Lower lobe of right lung (tissue), 2 donors: ENCODE data around the gene SP3. TPM values are rescaled to one million over a fixed set of nuclear protein-coding genes. Genes with fewer than 3 reads are reported as not detected.

Experiments
- ATAC-seq, 2 donors: fragments of 200-7000 bp; cut with Tn5 transposase; one replicate each; pipeline ENCODE4 v1.9.1; 2020 to 2022; ENCODE audit warnings: mild to moderate bottlenecking in 2 of 2, moderate library complexity in 2 of 2
- DNase-seq: peaks from one replicate; pipeline ENCODE4 v3.0.0-alpha.2; 2020
- H3K27ac ChIP-seq: fragments of 200-600 bp; one replicate; pipeline ENCODE4 v1.8.0; 2022
- H3K27me3 ChIP-seq: fragments of 200-600 bp; one replicate; pipeline ENCODE4 v1.8.0; 2022; ENCODE audit warnings: low read depth
- H3K36me3 ChIP-seq: fragments of 200-600 bp; one replicate; pipeline ENCODE4 v1.8.0; 2022; ENCODE audit warnings: mild to moderate bottlenecking
- H3K4me1 ChIP-seq: fragments of 200-600 bp; one replicate; pipeline ENCODE4 v1.8.0; 2022
- H3K4me3 ChIP-seq: fragments of 200-600 bp; one replicate; pipeline ENCODE4 v1.8.0; 2022; ENCODE audit warnings: mild to moderate bottlenecking
- H3K9me3 ChIP-seq: fragments of 200-600 bp; one replicate; pipeline ENCODE4 v1.8.0; 2022
- intact Hi-C: fragments of 100-400 bp; cut with DNase I; formaldehyde crosslinking; loops from one replicate; pipeline ENCODE4 v1.11.0; 2022
- total RNA-seq: library from RNA; stranded (reverse); fragmentation: NEBNext Ultra II Directional; extraction: Animal tissue kit (Norgen Biotek cat#: 25700); gene quantifications from one replicate; pipeline ENCODE4 v1.2.1, GENCODE V29; 2021
- TF ChIP-seq, protein P1 (sequence below): fragments of 200-600 bp; IDR thresholded peaks from one replicate; pipeline ENCODE4 v1.8.0; 2022; ENCODE audit warnings: antibody characterized with exemption, mild to moderate bottlenecking
- donor health status: DM: no; HTN: yes; CAD: no; lungs with severe emphysema.

The SP3 gene
- total RNA-seq, 1 donor from 2014 or later: 77.0 TPM

DNA sequence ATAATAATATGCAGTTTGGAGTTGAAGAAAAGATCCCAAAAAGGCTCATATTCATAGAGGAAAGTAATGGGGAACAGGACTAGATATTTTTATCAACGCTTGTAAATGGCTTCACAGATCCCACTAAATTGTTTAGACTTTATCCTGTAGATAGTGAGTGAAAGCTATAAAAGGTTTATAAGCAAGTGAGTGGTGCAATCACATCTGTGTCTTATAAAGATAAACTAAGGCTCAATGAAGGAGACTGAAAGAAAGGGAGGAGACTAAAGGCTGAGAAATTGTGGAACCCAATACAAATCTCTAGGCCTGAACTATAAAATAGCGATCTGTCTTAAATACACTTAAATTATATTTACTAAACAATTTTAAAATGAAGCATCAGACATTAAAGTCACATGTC, 7.7 kb downstream of the SP3 start:
- no peak overlapping the region for H3K4me3 ChIP-seq
- H3K27me3 ChIP-seq: no peaks in the 10 kb centered on the region
- intact Hi-C loops: no loop called here
- H3K36me3 ChIP-seq: peaks cover 35% of the 10 kb centered on the region
- H3K27ac ChIP-seq: no peak overlapping the region
- H3K9me3 ChIP-seq: no peaks in the 10 kb centered on the region
- TF ChIP-seq, protein P1, sequence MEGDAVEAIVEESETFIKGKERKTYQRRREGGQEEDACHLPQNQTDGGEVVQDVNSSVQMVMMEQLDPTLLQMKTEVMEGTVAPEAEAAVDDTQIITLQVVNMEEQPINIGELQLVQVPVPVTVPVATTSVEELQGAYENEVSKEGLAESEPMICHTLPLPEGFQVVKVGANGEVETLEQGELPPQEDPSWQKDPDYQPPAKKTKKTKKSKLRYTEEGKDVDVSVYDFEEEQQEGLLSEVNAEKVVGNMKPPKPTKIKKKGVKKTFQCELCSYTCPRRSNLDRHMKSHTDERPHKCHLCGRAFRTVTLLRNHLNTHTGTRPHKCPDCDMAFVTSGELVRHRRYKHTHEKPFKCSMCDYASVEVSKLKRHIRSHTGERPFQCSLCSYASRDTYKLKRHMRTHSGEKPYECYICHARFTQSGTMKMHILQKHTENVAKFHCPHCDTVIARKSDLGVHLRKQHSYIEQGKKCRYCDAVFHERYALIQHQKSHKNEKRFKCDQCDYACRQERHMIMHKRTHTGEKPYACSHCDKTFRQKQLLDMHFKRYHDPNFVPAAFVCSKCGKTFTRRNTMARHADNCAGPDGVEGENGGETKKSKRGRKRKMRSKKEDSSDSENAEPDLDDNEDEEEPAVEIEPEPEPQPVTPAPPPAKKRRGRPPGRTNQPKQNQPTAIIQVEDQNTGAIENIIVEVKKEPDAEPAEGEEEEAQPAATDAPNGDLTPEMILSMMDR: no peak
- DNase-seq: no peak
- ATAC-seq: no peak
- H3K4me1 ChIP-seq: peaks cover 98% of the 10 kb centered on the region

DNA sequence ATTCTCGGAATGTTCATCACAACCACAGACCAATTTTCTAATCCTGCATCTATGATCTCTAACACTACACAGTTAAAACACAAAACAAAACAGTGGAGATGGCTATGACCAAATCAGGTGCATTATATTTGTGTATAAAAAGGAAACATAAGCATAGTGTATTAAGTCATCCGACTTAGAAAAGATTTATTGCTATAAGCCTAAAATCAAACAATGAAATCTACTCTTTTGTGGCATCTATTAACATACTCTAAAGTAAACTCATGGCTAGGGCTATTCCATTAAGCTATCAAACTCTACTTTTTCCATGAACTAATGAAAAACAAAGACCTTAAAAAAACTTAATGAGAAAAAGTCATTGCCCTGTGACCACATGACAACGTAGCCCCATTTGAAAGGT, 8.7 kb downstream of the SP3 start:
- DNase-seq (no peak), ATAC-seq (no peak)
- no peaks in the 10 kb centered on the region for H3K27me3 ChIP-seq
- peaks cover 98% of the 10 kb centered on the region for H3K4me1 ChIP-seq
- H3K36me3 ChIP-seq: peaks cover 35% of the 10 kb centered on the region
- TF ChIP-seq, protein P1: no peak
- no peak overlapping the region for H3K27ac ChIP-seq
- no peaks in the 10 kb centered on the region for H3K9me3 ChIP-seq
- H3K4me3 ChIP-seq: no peak overlapping the region
- intact Hi-C loops: no loop called here

DNA sequence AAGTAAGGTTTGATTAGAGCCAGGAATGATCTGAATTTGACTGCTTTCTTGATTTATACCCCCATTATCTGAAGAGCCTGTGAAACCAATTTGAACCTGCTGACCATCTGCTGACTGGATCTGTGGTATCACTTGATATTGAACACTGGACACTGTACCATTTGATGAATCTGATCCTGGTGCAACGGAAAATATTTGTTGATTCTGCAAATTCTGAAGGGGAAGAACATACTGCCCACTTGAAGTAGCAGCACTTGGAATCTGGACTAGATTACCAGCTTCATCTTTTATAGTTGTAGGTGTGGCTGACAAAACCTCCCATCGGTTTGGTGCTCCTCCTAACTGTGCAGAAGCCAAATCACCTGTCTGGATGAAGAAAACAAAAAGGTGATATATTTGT, 9.3 kb downstream of the SP3 start:
- H3K4me3 ChIP-seq: no peak overlapping the region
- intact Hi-C loops: no loop called here
- H3K27me3 ChIP-seq: no peaks in the 10 kb centered on the region
- peaks cover 35% of the 10 kb centered on the region for H3K36me3 ChIP-seq
- H3K4me1 ChIP-seq: peaks cover 96% of the 10 kb centered on the region
- no peak overlapping the region for H3K27ac ChIP-seq
- no peaks in the 10 kb centered on the region for H3K9me3 ChIP-seq
- TF ChIP-seq, protein P1: no peak
- no peak for DNase-seq
- ATAC-seq: no peak

DNA sequence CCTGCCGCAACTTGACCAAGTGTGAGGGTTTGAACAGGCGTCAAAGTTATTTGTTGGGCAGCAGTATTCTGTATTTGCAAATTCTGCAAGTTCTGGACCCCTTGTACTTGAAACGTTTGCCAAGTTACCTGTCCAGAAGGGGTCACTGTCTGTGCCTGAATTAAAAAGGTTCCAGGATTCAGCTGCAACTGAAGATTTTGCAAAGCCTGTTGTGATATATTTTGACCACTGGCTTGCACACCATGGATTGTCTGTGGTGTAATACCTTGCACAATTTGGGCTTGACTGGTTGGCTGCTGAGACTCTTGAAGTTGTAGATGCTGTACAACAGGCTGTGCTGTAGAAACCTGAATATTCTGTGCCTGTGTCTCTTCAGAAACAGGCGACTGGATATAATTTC, 10.2 kb downstream of the SP3 start:
- intact Hi-C loops: no loop called here
- no peaks in the 10 kb centered on the region for H3K27me3 ChIP-seq
- H3K9me3 ChIP-seq: no peaks in the 10 kb centered on the region
- TF ChIP-seq, protein P1: no peak
- DNase-seq: no peak
- H3K36me3 ChIP-seq: peaks cover 35% of the 10 kb centered on the region
- no peak overlapping the region for H3K4me3 ChIP-seq
- H3K27ac ChIP-seq: no peak overlapping the region
- H3K4me1 ChIP-seq: peaks cover 96% of the 10 kb centered on the region
- no peak for ATAC-seq

DNA sequence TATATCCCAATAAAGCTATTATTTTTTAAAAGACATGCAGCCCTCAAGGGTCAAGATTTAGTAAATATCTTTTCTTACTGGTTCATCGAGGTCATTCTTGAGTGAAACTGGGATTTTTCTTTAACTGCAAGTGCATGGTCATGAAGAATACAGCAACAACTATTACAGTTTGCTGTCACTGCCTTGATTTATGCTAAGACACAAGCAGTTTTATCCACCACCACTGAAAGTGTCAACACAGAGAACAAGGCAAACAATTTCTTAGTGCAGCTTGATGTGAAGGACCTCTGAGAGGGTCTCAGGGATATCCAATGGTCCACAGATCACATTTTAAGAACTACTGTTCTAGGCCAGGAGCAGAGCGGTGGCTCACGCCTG, 12.1 kb downstream of the SP3 start:
- Histone ChIP-seq H3K27me3 (no peaks in the 10 kb centered on the region), H3K27ac (no peak overlapping the region), H3K36me3 (peaks cover 35% of the 10 kb centered on the region), H3K4me1 (peaks cover 95% of the 10 kb centered on the region), H3K9me3 (no peaks in the 10 kb centered on the region), H3K4me3 (no peak overlapping the region)
- DNase-seq (no peak), ATAC-seq (no peak)
- intact Hi-C loops: no loop called here
- TF ChIP-seq, protein P1: no peak
